ENCODE measurements around the gene HIPK2.

The HIPK2 gene

GRCh38 chr7:139586286-139586685 is 191.5 kb downstream of the HIPK2 start:
- Histone ChIP-seq H3K4me1 (ENCODE audit: low read depth, poor library complexity, severe bottlenecking) (no peaks in the 10 kb centered on the region), H3K27ac (no peak overlapping the region), H3K4me3 (IDR thresholded peaks at IDR 0.05; ENCODE audit: insufficient read depth, low read depth, low read length) (no peak overlapping the region), H2AFZ (ENCODE audit: low read depth) (no peak overlapping the region), H3K27me3 (ENCODE audit: insufficient read depth, low read depth) (no peaks in the 10 kb centered on the region), H3K4me2 (no peak overlapping the region), H4K20me1 (ENCODE audit: insufficient read depth) (no peaks in the 10 kb centered on the region), H3K9ac (no peak overlapping the region), H3K36me3 (ENCODE audit: insufficient read depth) (no peaks in the 10 kb centered on the region; the same call in 1 of the 2 replicates), H3K79me2 (ENCODE audit: insufficient read depth, low read depth) (no peaks in the 10 kb centered on the region)
- no peak for TF ChIP-seq CTCF (conservative IDR thresholded peaks at IDR 0.05; ENCODE audit: low read depth, low read length)

- no peaks in the 10 kb centered on the region for H4K20me1 ChIP-seq (ENCODE audit: insufficient read depth)
- H3K27ac ChIP-seq, result no peak overlapping the region
- no peak for TF ChIP-seq CTCF (conservative IDR thresholded peaks at IDR 0.05; ENCODE audit: low read depth, low read length)
- H2AFZ ChIP-seq (ENCODE audit: low read depth), result no peak overlapping the region
- no peak overlapping the region for H3K9ac ChIP-seq
- no peaks in the 10 kb centered on the region for H3K4me1 ChIP-seq (ENCODE audit: low read depth, poor library complexity, severe bottlenecking)
- H3K36me3 ChIP-seq (ENCODE audit: insufficient read depth), result no peaks in the 10 kb centered on the region; the same call in 1 of the 2 replicates
- H3K27me3 ChIP-seq (ENCODE audit: insufficient read depth, low read depth), result no peaks in the 10 kb centered on the region
- H3K4me2 ChIP-seq, result no peak overlapping the region
- H3K79me2 ChIP-seq (ENCODE audit: insufficient read depth, low read depth), result no peaks in the 10 kb centered on the region
- H3K4me3 ChIP-seq (IDR thresholded peaks at IDR 0.05; ENCODE audit: insufficient read depth, low read depth, low read length), result no peak overlapping the region
Observed at GRCh38 chr7:139585042-139585441, 192.8 kb downstream of the HIPK2 start.

GRCh38 chr7:139583826-139584553 is 193.8 kb downstream of the HIPK2 start:
- no peaks in the 10 kb centered on the region for H3K79me2 ChIP-seq (ENCODE audit: insufficient read depth, low read depth)
- H3K4me1 ChIP-seq (ENCODE audit: low read depth, poor library complexity, severe bottlenecking), result no peaks in the 10 kb centered on the region
- no peak for TF ChIP-seq CTCF (conservative IDR thresholded peaks at IDR 0.05; ENCODE audit: low read depth, low read length)
- no peaks in the 10 kb centered on the region for H3K27me3 ChIP-seq (ENCODE audit: insufficient read depth, low read depth)
- H4K20me1 ChIP-seq (ENCODE audit: insufficient read depth), result no peaks in the 10 kb centered on the region
- H3K9ac ChIP-seq, result no peak overlapping the region
- H3K4me3 ChIP-seq (IDR thresholded peaks at IDR 0.05; ENCODE audit: insufficient read depth, low read depth, low read length), result no peak overlapping the region
- no peak overlapping the region for H3K4me2 ChIP-seq
- H2AFZ ChIP-seq (ENCODE audit: low read depth), result no peak overlapping the region
- no peak overlapping the region for H3K27ac ChIP-seq
- H3K36me3 ChIP-seq (ENCODE audit: insufficient read depth), result no peaks in the 10 kb centered on the region; the same call in 1 of the 2 replicates

- no peaks in the 10 kb centered on the region; the same call in 1 of the 2 replicates for H3K36me3 ChIP-seq (ENCODE audit: insufficient read depth)
- no peak overlapping the region for H3K4me2 ChIP-seq
- H3K4me1 ChIP-seq (ENCODE audit: low read depth, poor library complexity, severe bottlenecking), result no peaks in the 10 kb centered on the region
- H2AFZ ChIP-seq (ENCODE audit: low read depth), result no peak overlapping the region
- H3K27me3 ChIP-seq (ENCODE audit: insufficient read depth, low read depth), result no peaks in the 10 kb centered on the region
- H3K79me2 ChIP-seq (ENCODE audit: insufficient read depth, low read depth), result no peaks in the 10 kb centered on the region
- no peak for TF ChIP-seq CTCF (conservative IDR thresholded peaks at IDR 0.05; ENCODE audit: low read depth, low read length)
- no peak overlapping the region for H3K4me3 ChIP-seq (IDR thresholded peaks at IDR 0.05; ENCODE audit: insufficient read depth, low read depth, low read length)
- H4K20me1 ChIP-seq (ENCODE audit: insufficient read depth), result no peaks in the 10 kb centered on the region
- H3K27ac ChIP-seq, result no peak overlapping the region
- no peak overlapping the region for H3K9ac ChIP-seq
Observed at GRCh38 chr7:139582671-139583155, 195.1 kb downstream of the HIPK2 start.

All from KMS-11 (cell line).